GM23338 (cell line): ENCODE measurements around the gene REXO5. TPM values are rescaled to one million over a fixed set of nuclear protein-coding genes. Genes with fewer than 3 reads are reported as not detected.

Experiments
- ATAC-seq: fragments of 200-7000 bp; cut with Tn5 transposase; 3 replicates; pipeline ENCODE4 v1.9.1; 2020
- DNase-seq: peaks from one replicate; pipeline ENCODE4 v3.0.0-alpha.2; 2015; ENCODE audit warnings: low spot score
- H2AFZ ChIP-seq: fragments of 200-600 bp; sonication (generic); 2 replicates; pipeline ENCODE4 v1.8.0; 2016; ENCODE audit warnings: antibody characterized with exemption, mild to moderate bottlenecking, moderate library complexity
- H3F3A ChIP-seq: fragments of 200-600 bp; sonication (generic); replicated peaks from 2 replicates; pipeline ENCODE4 v1.8.0; 2017; ENCODE audit warnings: antibody characterized with exemption, mixed run types, low read depth
- H3K27ac ChIP-seq: fragments of 200-600 bp; sonication (generic); 2 replicates; pipeline ENCODE4 v1.6.1; 2016; ENCODE audit warnings: low read depth
- H3K27me3 ChIP-seq: fragments of 200-600 bp; sonication (generic); 2 replicates; pipeline ENCODE4 v1.8.0; 2016; ENCODE audit warnings: mild to moderate bottlenecking, mixed run types, moderate library complexity; ENCODE audit not compliant: insufficient read depth
- H3K36me3 ChIP-seq: fragments of 200-600 bp; sonication (generic); 2 replicates; pipeline ENCODE4 v1.8.0; 2016; ENCODE audit warnings: mild to moderate bottlenecking; ENCODE audit not compliant: insufficient read depth
- H3K4me1 ChIP-seq: fragments of 200-600 bp; sonication (generic); 2 replicates; pipeline ENCODE4 v1.8.0; 2016; ENCODE audit warnings: mild to moderate bottlenecking, moderate library complexity; ENCODE audit not compliant: insufficient read depth
- H3K4me2 ChIP-seq: fragments of 200-600 bp; sonication (generic); 2 replicates; pipeline ENCODE4 v1.7.1; 2017; ENCODE audit warnings: mixed run types
- H3K4me3 ChIP-seq: fragments of 200-600 bp; sonication (generic); 2 replicates; pipeline ENCODE4 v1.6.1; 2016; ENCODE audit warnings: mixed run types
- H3K79me2 ChIP-seq: fragments of 200-600 bp; sonication (generic); replicated peaks from 2 replicates; pipeline ENCODE4 v1.8.0; 2017; ENCODE audit warnings: mild to moderate bottlenecking; ENCODE audit not compliant: insufficient read depth
- H3K9me2 ChIP-seq: fragments of 200-600 bp; sonication (generic); 2 replicates; pipeline ENCODE4 v1.8.0; 2017; ENCODE audit not compliant: insufficient read depth
- H4K20me1 ChIP-seq: fragments of 200-600 bp; sonication (generic); replicated peaks from 2 replicates; pipeline ENCODE4 v1.8.0; 2017; ENCODE audit warnings: mild to moderate bottlenecking; ENCODE audit not compliant: insufficient read depth
- H3K27ac Mint-ChIP-seq: 2 replicates; pipeline ENCODE4 v1.8.0; 2020; ENCODE audit warnings: inconsistent platforms, mild to moderate bottlenecking, moderate library complexity, mixed read lengths
- H3K27me3 Mint-ChIP-seq: 3 replicates; pipeline ENCODE4 v1.8.0; 2022; ENCODE audit warnings: low read depth, mild to moderate bottlenecking, moderate library complexity, mixed read lengths, inconsistent platforms; ENCODE audit not compliant: insufficient read depth, poor library complexity
- H3K36me3 Mint-ChIP-seq: 3 replicates; pipeline ENCODE4 v1.8.0; 2021; ENCODE audit warnings: low read depth, mild to moderate bottlenecking, inconsistent platforms, moderate library complexity, mixed read lengths
- H3K4me1 Mint-ChIP-seq: 3 replicates; pipeline ENCODE4 v1.8.0; 2020; ENCODE audit warnings: mild to moderate bottlenecking, inconsistent platforms, mixed read lengths
- H3K4me3 Mint-ChIP-seq: 3 replicates; pipeline ENCODE4 v1.8.0; 2021; ENCODE audit warnings: moderate library complexity, mild to moderate bottlenecking, inconsistent platforms, mixed read lengths
- H3K9me3 Mint-ChIP-seq: 3 replicates; pipeline ENCODE4 v1.8.0; 2020; ENCODE audit warnings: moderate library complexity, mild to moderate bottlenecking, inconsistent platforms, mixed read lengths
- CREB1 ChIP-seq: fragments of 250-450 bp; sonication (Bioruptor Pico); IDR thresholded peaks from 2 replicates; pipeline ENCODE4 v1.5.0; 2020; ENCODE audit warnings: low read depth, mild to moderate bottlenecking, moderate library complexity
- ETS1 ChIP-seq: IDR thresholded peaks from 2 replicates; pipeline ENCODE4 v1.6.1; 2016; ENCODE audit warnings: antibody characterized with exemption
- EZH2 ChIP-seq: fragments of 200-600 bp; sonication (generic); IDR thresholded peaks from one replicate; pipeline ENCODE4 v1.8.0; 2017; ENCODE audit warnings: antibody characterized with exemption, mild to moderate bottlenecking, low read depth; ENCODE audit not compliant: unreplicated experiment
- EZH2phosphoT487 ChIP-seq: fragments of 200-600 bp; sonication (generic); IDR thresholded peaks from one replicate; pipeline ENCODE4 v1.8.1; 2018; ENCODE audit warnings: antibody characterized with exemption; ENCODE audit not compliant: unreplicated experiment
- JUNB ChIP-seq: IDR thresholded peaks from one replicate; pipeline ENCODE4 v1.6.1; 2016; ENCODE audit warnings: antibody characterized with exemption; ENCODE audit not compliant: unreplicated experiment
- NANOG ChIP-seq: IDR thresholded peaks from 2 replicates; pipeline ENCODE4 v1.6.1; 2016; ENCODE audit warnings: antibody characterized with exemption, borderline replicate concordance
- POLR2AphosphoS5 ChIP-seq: IDR thresholded peaks from 2 replicates; pipeline ENCODE4 v1.6.1; 2016; ENCODE audit warnings: antibody characterized with exemption, low read depth
- STAT1 ChIP-seq: IDR thresholded peaks from one replicate; pipeline ENCODE4 v1.6.1; 2016; ENCODE audit warnings: antibody characterized with exemption; ENCODE audit not compliant: unreplicated experiment
- polyA plus RNA-seq: library from polyadenylated mRNA; unstranded; fragments of >200 nt; fragmentation: Nextera tagmentation; extraction: Ambion mirVana; gene quantifications from 2 replicates; pipeline ENCODE4 v1.2.1, GENCODE V29; 2016
- total RNA-seq: library from RNA; depleted of rRNA; stranded (reverse); fragments of >200 nt; shearing (Covaris generic); gene quantifications from 2 replicates; pipeline ENCODE4 v1.2.3, GENCODE V29; 2014
- TF ChIP-seq, protein P1 (sequence below): fragments of 250-450 bp; sonication (Bioruptor Pico); IDR thresholded peaks from 2 replicates; pipeline ENCODE4 v1.5.0; 2020; ENCODE audit warnings: mild to moderate bottlenecking, moderate library complexity
- TF ChIP-seq, protein P2 (sequence below), 2 experiments: fragments of 200-600 bp in 1 of 2; sonication (generic) in 1 of 2; conservative IDR thresholded peaks; 2 replicates each; pipeline versions ENCODE4 v1.5.1 to v1.6.1; 2016 to 2017; ENCODE audit warnings: antibody characterized with exemption in 2 of 2, low read depth in 2 of 2, mild to moderate bottlenecking in 2 of 2, moderate library complexity in 1 of 2

The REXO5 gene
- total and polyA plus RNA-seq, 2 experiments from 2014 or later: 6.5 to 6.9 TPM

- Mint-ChIP-seq H3K4me1 (peaks cover 49% of the 10 kb centered on the region), H3K27ac (peak overlapping the region; percentile 95)
- peak; percentile 78 for ATAC-seq
These were observed 53.4 kb downstream of the REXO5 start for GRCh38 chr16:20859699-20860098.

DNA sequence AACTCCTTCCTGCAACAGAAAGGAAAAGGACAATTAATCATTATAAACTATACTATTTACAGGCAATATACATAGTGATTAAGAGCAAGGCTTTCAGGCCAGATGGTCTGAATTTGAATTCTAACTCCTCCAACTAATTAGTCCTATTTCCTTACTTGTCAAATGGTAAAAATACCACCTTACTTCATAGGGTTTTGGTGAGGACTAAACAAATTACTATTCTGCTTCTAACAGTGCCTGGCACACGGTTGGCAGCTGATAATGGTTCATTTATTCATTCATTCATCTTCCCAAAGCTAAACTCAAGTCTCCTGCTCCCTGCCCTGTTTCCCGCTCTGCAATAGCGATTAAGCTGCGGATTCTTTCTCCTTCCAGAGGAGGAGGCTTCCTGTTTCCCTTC, 54.0 kb downstream of the REXO5 start:
- H3K27me3 Mint-ChIP-seq: peaks cover 6% of the 10 kb centered on the region
- H3F3A ChIP-seq: no peaks in the 10 kb centered on the region
- peak overlapping the region; percentile 67 for H3K27ac ChIP-seq
- H3K36me3 Mint-ChIP-seq: peaks cover 32% of the 10 kb centered on the region
- H4K20me1 ChIP-seq: no peaks in the 10 kb centered on the region; the same call in 1 of the 2 replicates
- peaks cover 30% of the 10 kb centered on the region for H3K79me2 ChIP-seq
- 0 out of 2 replicates have a peak overlapping the region, but pooled peaks have one; percentile 51 for H3K4me2 ChIP-seq
- ATAC-seq (no peak), DNase-seq (no peak)
- H3K4me1 Mint-ChIP-seq: peaks cover 45% of the 10 kb centered on the region
- H3K27me3 ChIP-seq: no peaks in the 10 kb centered on the region
- no peak overlapping the region for H2AFZ ChIP-seq
- H3K27ac Mint-ChIP-seq: peak overlapping the region; percentile 35; the same call in 1 of the 2 replicates
- 0 out of 2 replicates have a peak, but pooled peaks cover 6% of the 10 kb centered on the region for H3K9me2 ChIP-seq
- H3K36me3 ChIP-seq: no peaks in the 10 kb centered on the region; the same call in 1 of the 2 replicates
- no peak overlapping the region for H3K4me3 ChIP-seq
- peaks cover 43% of the 10 kb centered on the region for H3K4me1 ChIP-seq
- no peaks in the 10 kb centered on the region for H3K9me3 Mint-ChIP-seq
- H3K4me3 Mint-ChIP-seq: no peak overlapping the region
- TF ChIP-seq, protein P1, sequence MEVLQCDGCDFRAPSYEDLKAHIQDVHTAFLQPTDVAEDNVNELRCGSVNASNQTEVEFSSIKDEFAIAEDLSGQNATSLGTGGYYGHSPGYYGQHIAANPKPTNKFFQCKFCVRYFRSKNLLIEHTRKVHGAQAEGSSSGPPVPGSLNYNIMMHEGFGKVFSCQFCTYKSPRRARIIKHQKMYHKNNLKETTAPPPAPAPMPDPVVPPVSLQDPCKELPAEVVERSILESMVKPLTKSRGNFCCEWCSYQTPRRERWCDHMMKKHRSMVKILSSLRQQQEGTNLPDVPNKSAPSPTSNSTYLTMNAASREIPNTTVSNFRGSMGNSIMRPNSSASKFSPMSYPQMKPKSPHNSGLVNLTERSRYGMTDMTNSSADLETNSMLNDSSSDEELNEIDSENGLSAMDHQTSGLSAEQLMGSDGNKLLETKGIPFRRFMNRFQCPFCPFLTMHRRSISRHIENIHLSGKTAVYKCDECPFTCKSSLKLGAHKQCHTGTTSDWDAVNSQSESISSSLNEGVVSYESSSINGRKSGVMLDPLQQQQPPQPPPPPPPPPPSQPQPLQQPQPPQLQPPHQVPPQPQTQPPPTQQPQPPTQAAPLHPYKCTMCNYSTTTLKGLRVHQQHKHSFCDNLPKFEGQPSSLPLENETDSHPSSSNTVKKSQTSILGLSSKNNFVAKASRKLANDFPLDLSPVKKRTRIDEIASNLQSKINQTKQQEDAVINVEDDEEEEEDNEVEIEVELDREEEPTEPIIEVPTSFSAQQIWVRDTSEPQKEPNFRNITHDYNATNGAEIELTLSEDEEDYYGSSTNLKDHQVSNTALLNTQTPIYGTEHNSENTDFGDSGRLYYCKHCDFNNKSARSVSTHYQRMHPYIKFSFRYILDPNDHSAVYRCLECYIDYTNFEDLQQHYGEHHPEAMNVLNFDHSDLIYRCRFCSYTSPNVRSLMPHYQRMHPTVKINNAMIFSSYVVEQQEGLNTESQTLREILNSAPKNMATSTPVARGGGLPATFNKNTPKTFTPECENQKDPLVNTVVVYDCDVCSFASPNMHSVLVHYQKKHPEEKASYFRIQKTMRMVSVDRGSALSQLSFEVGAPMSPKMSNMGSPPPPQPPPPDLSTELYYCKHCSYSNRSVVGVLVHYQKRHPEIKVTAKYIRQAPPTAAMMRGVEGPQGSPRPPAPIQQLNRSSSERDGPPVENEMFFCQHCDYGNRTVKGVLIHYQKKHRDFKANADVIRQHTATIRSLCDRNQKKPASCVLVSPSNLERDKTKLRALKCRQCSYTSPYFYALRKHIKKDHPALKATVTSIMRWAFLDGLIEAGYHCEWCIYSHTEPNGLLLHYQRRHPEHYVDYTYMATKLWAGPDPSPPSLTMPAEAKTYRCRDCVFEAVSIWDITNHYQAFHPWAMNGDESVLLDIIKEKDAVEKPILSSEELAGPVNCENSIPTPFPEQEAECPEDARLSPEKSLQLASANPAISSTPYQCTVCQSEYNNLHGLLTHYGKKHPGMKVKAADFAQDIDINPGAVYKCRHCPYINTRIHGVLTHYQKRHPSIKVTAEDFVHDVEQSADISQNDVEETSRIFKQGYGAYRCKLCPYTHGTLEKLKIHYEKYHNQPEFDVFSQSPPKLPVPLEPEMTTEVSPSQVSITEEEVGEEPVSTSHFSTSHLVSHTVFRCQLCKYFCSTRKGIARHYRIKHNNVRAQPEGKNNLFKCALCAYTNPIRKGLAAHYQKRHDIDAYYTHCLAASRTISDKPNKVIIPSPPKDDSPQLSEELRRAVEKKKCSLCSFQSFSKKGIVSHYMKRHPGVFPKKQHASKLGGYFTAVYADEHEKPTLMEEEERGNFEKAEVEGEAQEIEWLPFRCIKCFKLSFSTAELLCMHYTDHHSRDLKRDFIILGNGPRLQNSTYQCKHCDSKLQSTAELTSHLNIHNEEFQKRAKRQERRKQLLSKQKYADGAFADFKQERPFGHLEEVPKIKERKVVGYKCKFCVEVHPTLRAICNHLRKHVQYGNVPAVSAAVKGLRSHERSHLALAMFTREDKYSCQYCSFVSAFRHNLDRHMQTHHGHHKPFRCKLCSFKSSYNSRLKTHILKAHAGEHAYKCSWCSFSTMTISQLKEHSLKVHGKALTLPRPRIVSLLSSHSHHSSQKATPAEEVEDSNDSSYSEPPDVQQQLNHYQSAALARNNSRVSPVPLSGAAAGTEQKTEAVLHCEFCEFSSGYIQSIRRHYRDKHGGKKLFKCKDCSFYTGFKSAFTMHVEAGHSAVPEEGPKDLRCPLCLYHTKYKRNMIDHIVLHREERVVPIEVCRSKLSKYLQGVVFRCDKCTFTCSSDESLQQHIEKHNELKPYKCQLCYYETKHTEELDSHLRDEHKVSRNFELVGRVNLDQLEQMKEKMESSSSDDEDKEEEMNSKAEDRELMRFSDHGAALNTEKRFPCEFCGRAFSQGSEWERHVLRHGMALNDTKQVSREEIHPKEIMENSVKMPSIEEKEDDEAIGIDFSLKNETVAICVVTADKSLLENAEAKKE (CRISPR knock-in tag): no peak
- TF ChIP-seq JUNB (no peak), POLR2AphosphoS5 (no peak), CREB1 (CRISPR knock-in tag) (no peak), EZH2phosphoT487 (no peak), ETS1 (no peak), STAT1 (no peak)
- TF ChIP-seq, protein P2, sequence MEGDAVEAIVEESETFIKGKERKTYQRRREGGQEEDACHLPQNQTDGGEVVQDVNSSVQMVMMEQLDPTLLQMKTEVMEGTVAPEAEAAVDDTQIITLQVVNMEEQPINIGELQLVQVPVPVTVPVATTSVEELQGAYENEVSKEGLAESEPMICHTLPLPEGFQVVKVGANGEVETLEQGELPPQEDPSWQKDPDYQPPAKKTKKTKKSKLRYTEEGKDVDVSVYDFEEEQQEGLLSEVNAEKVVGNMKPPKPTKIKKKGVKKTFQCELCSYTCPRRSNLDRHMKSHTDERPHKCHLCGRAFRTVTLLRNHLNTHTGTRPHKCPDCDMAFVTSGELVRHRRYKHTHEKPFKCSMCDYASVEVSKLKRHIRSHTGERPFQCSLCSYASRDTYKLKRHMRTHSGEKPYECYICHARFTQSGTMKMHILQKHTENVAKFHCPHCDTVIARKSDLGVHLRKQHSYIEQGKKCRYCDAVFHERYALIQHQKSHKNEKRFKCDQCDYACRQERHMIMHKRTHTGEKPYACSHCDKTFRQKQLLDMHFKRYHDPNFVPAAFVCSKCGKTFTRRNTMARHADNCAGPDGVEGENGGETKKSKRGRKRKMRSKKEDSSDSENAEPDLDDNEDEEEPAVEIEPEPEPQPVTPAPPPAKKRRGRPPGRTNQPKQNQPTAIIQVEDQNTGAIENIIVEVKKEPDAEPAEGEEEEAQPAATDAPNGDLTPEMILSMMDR (conservative IDR thresholded peaks at IDR 0.05; ENCODE audit: low read depth in 2 of 2): no peak

More at GRCh38 chr16:20859699-20860098, 53.4 kb downstream of the REXO5 start:
- Histone ChIP-seq H3K27me3 (no peaks in the 10 kb centered on the region), H3K36me3 (no peaks in the 10 kb centered on the region; the same call in 1 of the 2 replicates), H3K4me3 (no peak overlapping the region), H4K20me1 (no peaks in the 10 kb centered on the region; the same call in 1 of the 2 replicates), H3K9me2 (0 out of 2 replicates have a peak, but pooled peaks cover 6% of the 10 kb centered on the region), H3K4me2 (peak overlapping the region; percentile 51), H3F3A (no peaks in the 10 kb centered on the region), H3K27ac (peak overlapping the region; percentile 67), H2AFZ (no peak overlapping the region), H3K4me1 (peaks cover 43% of the 10 kb centered on the region), H3K79me2 (peaks cover 28% of the 10 kb centered on the region)
- no peaks in the 10 kb centered on the region for H3K9me3 Mint-ChIP-seq
- peaks cover 6% of the 10 kb centered on the region for H3K27me3 Mint-ChIP-seq
- no peak for TF ChIP-seq ETS1
- no peak for TF ChIP-seq EZH2
- no peak for TF ChIP-seq NANOG
- H3K36me3 Mint-ChIP-seq: peaks cover 31% of the 10 kb centered on the region
- DNase-seq: no peak
- H3K4me3 Mint-ChIP-seq: 0 out of 3 replicates have a peak overlapping the region, but pooled peaks have one; percentile 1
